HL-60/S4 (cell line): Measurements from ENCODE around the gene LRRC74A.

Source experiments
- in situ Hi-C: fragments of 300-500 bp; cut with MboI; formaldehyde crosslinking; loops from 2 replicates; pipeline ENCODE4 v1.14.3; 2022; ENCODE audit warnings: low sequenced_read_pairs

The LRRC74A gene

DNA sequence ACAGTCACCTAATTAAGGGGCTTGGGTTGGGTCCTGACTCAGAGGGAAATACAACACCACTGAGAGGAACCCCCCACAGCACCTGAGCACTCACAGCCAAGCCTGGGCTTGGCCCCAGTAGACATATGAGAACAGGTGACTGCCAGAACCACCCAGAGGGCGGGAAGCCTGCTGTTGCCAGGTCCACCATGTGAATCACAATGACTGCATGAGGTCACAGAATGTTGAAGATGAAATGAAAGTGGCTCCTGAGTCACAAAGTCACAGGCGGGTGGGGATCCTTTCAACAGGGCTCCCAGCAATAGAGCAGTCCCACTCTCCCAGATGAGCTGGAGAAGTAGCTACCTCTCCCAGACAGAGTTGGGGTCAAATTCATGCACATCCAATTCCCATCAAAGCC is at the start of gene LRRC74A:
LRRC74A (plus strand) TSS at position 287 of the 400 bp plus-strand sequence. CDS start 290 bp downstream, outside the sequence.
- in situ Hi-C loops: no loop called here

GRCh38 chr14:76776428-76777251 is 49.6 kb upstream of the LRRC74A start:
- in situ Hi-C loops: no loop called here

DNA sequence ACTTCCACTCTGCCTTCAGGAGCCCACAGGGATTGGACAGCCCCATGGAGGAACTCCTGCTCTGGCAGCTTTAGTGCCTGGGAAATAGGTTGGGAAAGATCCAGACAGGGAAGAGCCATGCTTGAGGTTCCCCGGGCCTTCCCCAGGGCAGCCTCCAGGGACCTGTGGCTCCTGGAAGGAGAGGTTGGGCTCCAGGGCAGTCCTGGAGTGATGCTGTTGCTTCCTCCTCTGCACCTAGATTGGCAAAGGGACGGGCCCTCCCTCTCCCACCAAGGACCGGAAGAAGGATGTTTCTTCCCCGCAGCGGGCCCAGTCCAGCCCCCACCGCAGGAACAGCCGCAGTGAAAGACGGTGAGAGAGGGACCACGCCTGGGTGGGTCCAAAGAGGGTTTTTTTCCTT is 48.5 kb upstream of the LRRC74A start:
- in situ Hi-C loops: no loop called here

DNA sequence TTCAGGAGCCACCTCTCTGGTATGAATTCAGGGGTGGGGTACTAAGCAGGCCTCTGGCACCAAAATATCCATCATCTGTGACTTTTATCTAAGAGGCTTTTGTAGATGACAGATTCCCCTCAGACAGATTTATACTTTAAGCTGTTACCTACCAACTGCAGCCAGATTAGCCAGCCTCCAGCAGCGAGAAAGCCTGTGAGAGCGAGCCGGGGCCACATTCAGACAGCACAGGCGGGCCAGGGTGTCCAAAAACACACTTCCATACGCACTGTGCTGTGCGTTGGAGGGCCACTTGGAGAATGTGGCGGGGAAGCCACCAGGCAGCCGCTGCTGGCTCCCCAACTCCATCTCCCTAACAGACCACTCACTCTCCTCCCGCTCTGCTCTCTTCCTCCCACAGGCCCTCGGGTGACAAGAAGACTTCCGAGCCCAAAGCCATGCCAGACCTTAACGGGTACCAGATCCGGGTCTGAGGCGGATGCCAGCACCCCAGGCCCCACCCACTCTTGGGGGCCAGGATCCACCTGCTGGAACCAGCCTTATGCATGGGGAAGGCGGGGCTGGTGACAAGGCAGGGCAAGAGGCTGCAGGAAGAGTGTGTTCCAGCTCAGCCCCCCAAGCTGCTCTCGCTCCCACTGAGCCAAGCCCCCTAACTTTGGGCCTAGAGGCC is 47.5 kb upstream of the LRRC74A start:
- in situ Hi-C loops: no loop called here

DNA sequence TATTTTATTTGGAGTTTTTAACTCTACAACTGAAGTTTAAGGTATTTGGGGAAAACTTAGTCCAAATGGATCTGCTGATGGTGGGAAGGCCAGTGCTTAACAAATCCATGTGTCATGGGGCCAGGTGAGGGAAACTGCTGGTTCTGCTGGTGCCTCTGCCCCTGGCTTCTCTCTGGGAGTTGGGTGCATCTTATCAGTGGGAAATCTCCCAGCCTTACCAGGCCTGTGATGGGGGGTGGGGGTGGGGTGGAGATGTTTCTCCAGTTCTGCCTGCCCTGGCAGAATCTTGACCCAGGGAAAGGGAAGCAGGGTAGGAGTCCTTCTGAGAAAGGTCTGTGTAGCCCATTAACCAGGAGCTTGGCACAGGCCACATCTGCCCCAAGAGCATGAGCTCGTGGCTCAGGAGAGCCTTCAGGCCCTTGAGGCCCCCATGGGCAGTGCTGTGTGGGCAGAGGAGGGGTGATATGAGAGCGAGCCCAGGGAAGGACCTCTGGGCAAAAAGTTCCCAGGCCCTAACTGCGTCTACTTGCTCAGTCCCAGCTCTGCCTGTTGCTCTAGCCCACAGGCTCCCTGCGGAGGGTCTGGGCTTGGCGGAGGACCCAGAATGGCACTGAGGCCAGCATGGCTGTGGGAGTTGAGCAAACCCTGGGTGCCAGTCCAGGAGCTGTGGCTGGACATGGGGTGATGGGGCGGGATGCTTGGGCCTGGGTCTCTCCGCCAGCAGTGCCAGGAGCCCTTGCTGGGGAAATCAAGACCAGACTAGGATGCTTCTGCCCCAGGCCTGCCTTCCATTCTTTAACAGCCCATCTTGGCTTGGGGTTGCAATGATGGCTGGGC is 46.8 kb upstream of the LRRC74A start:
- in situ Hi-C loops: loop anchor here (10.0 kb wide), 1 partner anchor 65 kb away; no protein-coding TSS in a partner anchor

DNA sequence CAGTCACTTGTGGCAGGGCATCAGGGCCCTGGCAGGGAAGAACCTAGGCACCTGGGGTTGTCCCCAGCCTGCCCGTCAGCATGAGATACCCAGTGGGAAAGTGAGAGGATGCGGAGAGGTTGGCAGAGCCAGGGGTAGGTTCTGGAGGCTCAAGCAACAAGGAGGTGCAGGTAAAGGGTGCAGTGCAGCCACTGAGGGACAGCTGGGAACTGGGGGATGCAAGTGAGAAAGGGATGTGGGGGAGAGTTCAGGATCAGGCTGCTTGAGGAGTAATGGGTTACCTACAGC is 46.2 kb upstream of the LRRC74A start:
- in situ Hi-C loops: loop anchor here (10.0 kb wide), 1 partner anchor 65 kb away; no protein-coding TSS in a partner anchor

DNA sequence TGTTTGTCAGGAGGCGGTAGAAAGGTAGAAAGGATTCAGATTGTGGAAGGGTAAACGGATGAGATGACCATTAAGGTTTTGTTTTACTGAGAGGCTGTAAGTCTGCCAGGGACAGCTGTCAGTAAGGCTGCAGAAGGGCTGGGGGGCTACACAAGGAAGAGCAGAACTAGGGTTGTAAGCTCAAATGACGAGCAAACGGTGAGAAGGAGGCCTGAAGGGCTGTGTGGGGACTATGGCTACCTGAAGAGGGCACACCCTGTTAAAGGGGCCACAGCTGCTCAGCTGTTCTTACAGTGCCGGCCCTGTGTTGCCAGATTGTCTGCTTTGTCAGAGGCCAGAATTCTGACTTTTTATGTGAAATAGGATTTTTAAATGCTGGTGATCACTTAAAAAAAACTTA is 45.8 kb upstream of the LRRC74A start:
- in situ Hi-C loops: loop anchor here (10.0 kb wide), 1 partner anchor 66 kb away; no protein-coding TSS in a partner anchor

GRCh38 chr14:76780875-76781647 is 45.1 kb upstream of the LRRC74A start:
- in situ Hi-C loops: loop anchor here (10.0 kb wide), 1 partner anchor 66 kb away; no protein-coding TSS in a partner anchor

DNA sequence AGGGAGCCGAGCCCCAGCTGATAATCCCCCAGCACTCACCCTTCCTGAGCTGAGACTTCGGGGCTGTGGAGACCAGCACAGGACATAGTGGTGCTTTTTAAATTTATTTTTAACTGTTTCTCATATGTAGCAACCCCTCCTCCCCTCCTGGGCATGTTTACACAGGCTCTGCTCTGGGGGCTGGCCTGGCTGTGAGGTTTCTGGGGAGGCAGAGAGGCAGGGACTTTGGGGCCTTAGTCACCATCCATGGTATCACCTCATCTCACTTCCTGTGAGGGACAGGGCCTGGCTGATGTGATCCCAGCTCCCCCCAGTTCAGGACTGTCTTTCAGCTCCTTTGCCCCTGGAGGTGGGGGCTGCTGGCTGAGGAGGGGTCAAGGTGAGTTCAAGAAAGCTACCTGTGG is 44.6 kb upstream of the LRRC74A start:
- in situ Hi-C loops: loop anchor here (10.0 kb wide), 1 partner anchor 67 kb away; no protein-coding TSS in a partner anchor

DNA sequence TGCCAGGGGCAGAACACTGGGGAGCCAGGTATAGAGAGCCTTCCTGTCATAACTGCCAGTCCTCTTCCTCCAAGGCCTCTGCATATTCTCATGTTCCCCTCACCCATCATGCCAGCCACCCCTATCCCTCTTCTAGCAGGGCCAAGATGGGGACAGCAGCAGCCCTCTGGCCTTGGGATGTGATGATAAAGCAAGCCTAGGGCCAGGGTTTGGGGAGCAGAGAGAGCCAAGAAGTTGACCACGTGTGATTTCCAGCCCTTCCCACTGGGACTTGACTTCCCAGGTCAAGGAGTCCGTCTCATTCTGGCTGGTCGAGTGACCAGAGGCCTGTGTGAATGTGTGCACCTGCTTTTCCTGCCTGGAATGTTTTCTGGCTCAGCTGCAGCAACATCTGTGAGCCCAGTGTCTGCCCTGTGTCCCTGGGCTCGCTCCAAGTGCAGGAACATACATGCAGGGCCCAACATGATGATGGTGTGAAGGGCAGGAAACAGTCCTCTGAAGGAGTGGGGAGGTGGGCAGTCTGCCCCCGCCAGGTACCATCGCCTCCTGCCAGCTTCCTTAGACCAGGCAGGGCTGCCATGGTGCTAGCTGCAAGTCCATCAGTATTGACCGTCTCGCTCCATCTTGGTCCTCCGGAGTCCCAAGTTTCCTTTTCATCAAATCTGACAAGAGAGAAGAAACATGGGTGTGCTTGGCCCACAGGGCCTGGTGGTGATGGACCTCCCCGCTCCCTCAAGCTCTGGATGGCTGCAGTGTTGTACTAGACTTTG is 43.9 kb upstream of the LRRC74A start:
- in situ Hi-C loops: loop anchor here (10.0 kb wide), 1 partner anchor 67 kb away; no protein-coding TSS in a partner anchor

- in situ Hi-C loops: loop anchor here (10.0 kb wide), 1 partner anchor 68 kb away; no protein-coding TSS in a partner anchor
Observed at GRCh38 chr14:76782885-76783566, 43.2 kb upstream of the LRRC74A start.

DNA sequence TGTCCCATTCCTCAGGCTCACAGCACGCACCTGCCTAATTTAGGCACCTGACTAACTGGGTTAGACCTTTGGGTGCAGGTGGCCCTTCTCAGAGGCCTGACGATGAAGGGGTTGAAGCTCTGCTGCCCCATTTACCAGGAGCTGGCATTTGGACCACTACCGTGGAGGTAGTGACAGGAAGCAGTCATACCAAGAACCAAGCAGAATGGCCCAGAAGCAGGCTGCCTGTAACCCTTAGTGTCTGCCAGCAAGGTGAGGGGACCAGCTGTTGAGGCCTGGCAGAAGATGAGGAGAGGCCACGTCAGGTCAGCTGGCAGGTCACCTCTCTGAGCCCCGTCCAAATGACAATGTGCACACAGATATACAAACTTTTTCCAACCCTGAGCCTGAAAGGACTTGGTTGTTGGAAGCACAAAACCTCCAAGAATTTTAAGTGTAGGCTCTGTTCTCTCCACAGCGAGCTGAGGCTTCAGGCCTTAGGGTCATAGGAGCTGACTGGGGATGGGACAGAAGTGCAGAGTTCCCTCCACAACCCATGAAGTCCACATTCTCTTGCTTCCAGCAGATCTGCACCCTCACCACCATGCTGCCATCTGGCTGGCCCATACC is 41.8 kb upstream of the LRRC74A start:
- in situ Hi-C loops: loop anchor here (10.0 kb wide), 1 partner anchor 70 kb away; no protein-coding TSS in a partner anchor

DNA sequence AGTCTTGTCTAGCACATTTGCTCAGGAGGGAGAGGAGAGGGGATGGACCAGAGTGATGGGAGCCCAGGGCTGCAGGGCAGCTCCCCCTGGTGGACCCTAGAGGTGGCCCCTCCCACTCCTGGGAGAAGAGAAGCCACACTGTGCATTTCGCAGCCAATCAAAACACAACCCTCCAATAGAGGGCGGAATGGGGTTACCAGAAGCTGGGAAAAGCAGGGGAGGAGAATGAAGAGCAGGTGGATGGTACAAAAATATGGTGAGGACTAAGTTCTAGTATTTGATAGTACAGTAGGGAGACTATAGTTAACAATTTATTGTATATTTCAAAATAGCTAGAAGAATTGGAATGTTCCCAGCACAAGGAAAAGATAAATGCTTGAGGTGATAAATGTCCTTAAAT is 41.3 kb upstream of the LRRC74A start:
- in situ Hi-C loops: loop anchor here (10.0 kb wide), 1 partner anchor 70 kb away; no protein-coding TSS in a partner anchor

DNA sequence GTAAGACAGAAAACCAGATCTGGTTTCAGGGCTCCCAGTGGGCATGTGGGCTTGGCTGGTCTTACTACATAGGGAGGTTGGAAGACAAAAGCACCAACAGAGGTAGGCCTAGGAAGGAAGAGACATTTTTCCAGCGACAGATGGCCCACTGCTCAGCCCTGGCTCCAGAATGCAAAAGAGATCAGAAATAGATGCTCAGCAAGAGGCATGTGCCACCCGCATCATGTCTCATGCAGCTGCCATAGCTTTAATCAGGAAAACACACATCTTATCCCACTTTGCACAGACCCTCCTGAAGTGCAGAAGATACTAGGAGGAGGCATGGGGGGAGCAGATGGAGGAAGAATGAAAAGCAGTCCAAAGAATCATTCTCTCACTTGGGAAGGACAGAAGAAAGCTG is 39.6 kb upstream of the LRRC74A start:
- in situ Hi-C loops: loop anchor here (10.0 kb wide), 1 partner anchor 72 kb away; no protein-coding TSS in a partner anchor

- in situ Hi-C loops: no loop called here
Observed at GRCh38 chr14:76792422-76792821, 33.8 kb upstream of the LRRC74A start.

DNA sequence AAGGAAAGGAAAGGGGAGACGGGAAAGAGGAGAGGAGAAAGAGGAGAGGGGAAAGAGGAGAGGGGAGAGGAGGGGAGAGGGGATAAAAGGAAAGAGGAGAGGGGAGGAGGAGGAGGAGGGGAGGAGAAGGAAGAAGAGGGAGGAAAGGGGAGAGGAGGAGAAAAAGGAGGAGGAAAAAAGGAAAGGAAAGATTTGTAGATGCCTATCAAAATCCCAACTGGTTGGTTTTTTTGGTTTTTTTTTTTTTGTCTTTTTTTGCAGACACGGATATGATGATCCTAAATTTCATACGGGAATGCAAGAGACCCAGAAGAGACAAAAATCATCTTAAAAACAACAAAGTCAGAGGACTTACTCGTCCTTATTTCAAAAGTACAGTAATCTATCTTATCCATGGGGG is 32.9 kb upstream of the LRRC74A start:
- in situ Hi-C loops: no loop called here

GRCh38 chr14:76793956-76794355 is 32.3 kb upstream of the LRRC74A start:
- in situ Hi-C loops: no loop called here

DNA sequence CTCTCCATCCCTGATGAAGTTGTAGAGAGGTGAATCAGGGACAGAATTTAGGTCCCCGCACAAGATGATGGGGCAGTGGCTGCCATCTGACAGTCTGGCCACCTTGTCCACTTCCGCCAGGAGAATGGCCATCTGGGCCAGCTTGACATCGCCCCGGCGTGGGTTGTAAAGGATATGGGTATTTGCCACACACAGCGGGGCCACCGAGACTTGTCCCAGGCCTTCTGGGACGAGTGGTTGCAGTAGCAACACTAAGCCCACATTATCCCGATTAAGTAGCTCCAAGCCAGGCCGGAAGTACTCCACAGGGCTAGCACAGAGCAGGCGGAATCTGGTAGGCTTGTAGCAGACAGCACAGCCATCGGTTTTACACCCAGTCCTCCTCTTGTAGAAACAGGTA is 19.8 kb upstream of the LRRC74A start:
- in situ Hi-C loops: no loop called here
